Measurements from ENCODE around the gene MORN1. TPM values are rescaled to one million over a fixed set of nuclear protein-coding genes. Genes with fewer than 3 reads are reported as not detected.

MORN1 gene
- total and polyA plus RNA-seq, 4 donors: 5.2 to 23.9 (median 13.9) TPM

- Histone ChIP-seq H3K4me1 (ENCODE audit: control insufficient read depth in 5 of 5, insufficient read depth in 5 of 5, low read length in 5 of 5) (peaks cover 0 to 22% (median 12%) of the 10 kb centered on the region in 5 donors), H3K27ac (ENCODE audit: low read depth in 1 of 2, low read length in 1 of 2) (peak overlapping the region; percentile 88 to 90), H3K27me3 (ENCODE audit: control insufficient read depth in 3 of 3, insufficient read depth in 3 of 3, low read length in 2 of 3) (no peaks in the 10 kb centered on the region), H3K4me3 (peak overlapping the region; percentile 80), H3K9me3 (ENCODE audit: control insufficient read depth in 4 of 4, insufficient read depth in 3 of 4, low read length in 3 of 4) (no peaks in the 10 kb centered on the region), H3K9ac (ENCODE audit: insufficient read depth in 1 of 2, low read length in 2 of 2) (peak overlapping the region in 1 of 2 donors; percentile 67), H3K36me3 (ENCODE audit: control insufficient read depth in 4 of 4, insufficient read depth in 4 of 4, low read length in 4 of 4) (peaks cover 5 to 21% (median 11%) of the 10 kb centered on the region in 4 donors)
- TF ChIP-seq CTCF (IDR thresholded peaks at IDR 0.05; ENCODE audit: control extremely low read depth, extremely low read depth): no peak
- WGBS, 2 donors: 0 to 1% methylated on average over 44 to 62 of the region's 62 CpGs
- ATAC-seq (ENCODE audit: insufficient read depth, low FRiP score) (peak; percentile 35), DNase-seq (no peak)
These were observed 666 bp upstream of the MORN1 start for GRCh38 chr1:2391931-2392509.

- peaks cover 0 to 22% (median 11%) of the 10 kb centered on the region in 5 donors for H3K4me1 ChIP-seq (ENCODE audit: control insufficient read depth in 5 of 5, insufficient read depth in 5 of 5, low read length in 5 of 5)
- H3K27ac ChIP-seq (ENCODE audit: low read depth in 1 of 2, low read length in 1 of 2): no peak overlapping the region
- no peak overlapping the region for H3K4me3 ChIP-seq
- no peak for DNase-seq
- WGBS, 2 donors: 70 to 86% methylated on average over 7 of the region's 7 CpGs
- H3K36me3 ChIP-seq (ENCODE audit: control insufficient read depth in 4 of 4, insufficient read depth in 4 of 4, low read length in 4 of 4): peaks cover 0 to 12% (median 4%) of the 10 kb centered on the region in 4 donors
- no peaks in the 10 kb centered on the region for H3K27me3 ChIP-seq (ENCODE audit: control insufficient read depth in 3 of 3, insufficient read depth in 3 of 3, low read length in 2 of 3)
- H3K9me3 ChIP-seq (ENCODE audit: control insufficient read depth in 4 of 4, insufficient read depth in 3 of 4, low read length in 3 of 4): no peaks in the 10 kb centered on the region
- no peak for ATAC-seq (ENCODE audit: insufficient read depth, low FRiP score)
- H3K9ac ChIP-seq (ENCODE audit: insufficient read depth in 1 of 2, low read length in 2 of 2): no peak overlapping the region
- TF ChIP-seq CTCF (IDR thresholded peaks at IDR 0.05; ENCODE audit: control extremely low read depth, extremely low read depth): no peak
These were observed 1.7 kb downstream of the MORN1 start for GRCh38 chr1:2389644-2390043.

- 95% methylated on average over 32 of the region's 32 CpGs for WGBS, 2 donors
- ATAC-seq (ENCODE audit: insufficient read depth, low FRiP score) (no peak), DNase-seq (no peak)
These were observed 3.1 kb downstream of the MORN1 start for GRCh38 chr1:2388004-2388913.

More at GRCh38 chr1:2388004-2388913, 3.1 kb downstream of the MORN1 start:
- H3K4me1 ChIP-seq (ENCODE audit: control insufficient read depth in 5 of 5, insufficient read depth in 5 of 5, low read length in 5 of 5): peaks cover 0 to 20% (median 6%) of the 10 kb centered on the region in 5 donors
- no peak overlapping the region for H3K4me3 ChIP-seq
- H3K9me3 ChIP-seq (ENCODE audit: control insufficient read depth in 4 of 4, insufficient read depth in 3 of 4, low read length in 3 of 4): no peaks in the 10 kb centered on the region
- H3K9ac ChIP-seq (ENCODE audit: insufficient read depth in 1 of 2, low read length in 2 of 2): no peak overlapping the region
- no peak overlapping the region for H3K27ac ChIP-seq (ENCODE audit: low read depth in 1 of 2, low read length in 1 of 2)
- peaks cover 0 to 4% (median 1%) of the 10 kb centered on the region in 4 donors for H3K36me3 ChIP-seq (ENCODE audit: control insufficient read depth in 4 of 4, insufficient read depth in 4 of 4, low read length in 4 of 4)
- no peak for TF ChIP-seq CTCF (IDR thresholded peaks at IDR 0.05; ENCODE audit: control extremely low read depth, extremely low read depth)
- H3K27me3 ChIP-seq (ENCODE audit: control insufficient read depth in 3 of 3, insufficient read depth in 3 of 3, low read length in 2 of 3): no peaks in the 10 kb centered on the region
